Measurements from ENCODE around the gene C17orf107.
A peak's percentile ranks its signal among the peaks of the same experiment; 100 is the strongest.
"Not testable (repeated sequence)": the region's sequence is repeated elsewhere in the genome, so short reads cannot be mapped to it uniquely, and the experiment has no call there.

The C17orf107 gene

GRCh38 chr17:4921320-4921719, 22.0 kb downstream of the C17orf107 start:
- Histone ChIP-seq H3K27me3 (ENCODE audit: insufficient read depth, poor library complexity, severe bottlenecking) (no peaks in the 10 kb centered on the region), H3K4me3 (replicated peaks; ENCODE audit: insufficient read depth, low read length) (no peak overlapping the region), H3K27ac (replicated peaks) (no peak overlapping the region)
- no peak for TF ChIP-seq REST (IDR thresholded peaks at IDR 0.05; ENCODE audit: insufficient replicate concordance, low read depth)
- no peak for TF ChIP-seq POLR2AphosphoS5 (IDR thresholded peaks at IDR 0.05; ENCODE audit: low read depth)
- no peak for TF ChIP-seq GABPA (IDR thresholded peaks at IDR 0.05; ENCODE audit: low read depth)
- TF ChIP-seq SPI1 (IDR thresholded peaks at IDR 0.05; ENCODE audit: borderline replicate concordance, low read depth) = no peak
- DNase-seq (ENCODE audit: low read depth in 1 of 2, low spot score in 1 of 2) = no peak

DNA sequence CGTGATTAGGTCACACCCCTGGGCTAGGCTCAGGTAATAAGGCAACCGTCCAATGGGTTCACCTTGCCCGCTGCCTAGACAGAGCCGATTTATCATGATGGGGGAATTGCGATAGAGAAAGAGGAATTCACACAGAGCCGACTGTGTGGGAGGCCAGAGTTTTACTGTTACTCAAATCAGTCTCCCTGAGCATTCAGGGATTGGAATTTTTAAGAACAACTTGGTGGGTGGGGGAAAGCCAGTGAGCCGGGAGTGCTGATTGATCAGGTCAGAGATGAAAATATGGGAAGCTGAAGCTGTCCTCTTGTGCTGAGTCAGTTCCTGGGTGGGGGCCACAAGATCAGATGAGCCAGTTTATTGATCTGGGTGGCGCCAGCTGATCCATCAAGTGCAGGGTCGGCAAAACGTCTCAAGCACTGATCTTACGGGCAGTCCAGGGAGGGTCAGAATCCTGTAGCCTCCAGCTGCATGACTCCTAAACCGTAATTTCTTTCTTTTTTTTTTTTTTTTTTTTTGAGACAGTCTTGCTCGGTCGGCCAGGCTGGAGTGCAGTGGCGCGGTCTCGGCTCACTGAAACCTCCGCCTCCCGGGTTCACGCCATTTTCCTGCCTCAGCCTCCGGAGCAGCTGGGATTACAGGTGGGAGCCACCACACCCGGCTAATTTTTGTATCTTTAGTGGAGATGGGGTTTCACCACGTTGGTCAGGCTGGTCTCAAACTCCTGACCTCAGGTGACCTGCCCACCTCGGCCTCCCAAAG, 27.4 kb downstream of the C17orf107 start:
- not testable (repeated sequence) for H3K27me3 ChIP-seq (ENCODE audit: insufficient read depth, poor library complexity, severe bottlenecking); H3K4me3 ChIP-seq (replicated peaks; ENCODE audit: insufficient read depth, low read length); H3K27ac ChIP-seq (replicated peaks); DNase-seq (ENCODE audit: low read depth in 1 of 2, low spot score in 1 of 2)

DNA sequence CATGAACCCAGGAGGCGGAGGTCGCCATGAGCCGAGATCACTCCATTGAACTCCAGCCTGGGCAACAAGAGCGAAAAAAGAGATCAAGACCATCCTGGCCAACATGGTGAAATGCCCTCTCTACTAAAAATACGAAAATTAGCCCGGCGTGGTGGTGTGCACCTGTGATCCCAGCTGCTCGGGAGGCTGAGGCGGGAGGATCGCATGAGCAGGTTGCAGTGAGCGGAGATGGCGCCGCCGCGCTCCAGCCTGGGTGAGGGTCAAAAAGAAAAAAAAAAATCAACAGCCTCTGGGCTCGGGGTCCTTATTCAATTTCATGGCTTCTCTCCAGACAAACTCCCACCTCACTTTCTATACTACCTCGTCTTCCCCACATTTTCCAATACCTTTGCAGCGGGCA, 29.5 kb downstream of the C17orf107 start:
- TF ChIP-seq, protein P1, sequence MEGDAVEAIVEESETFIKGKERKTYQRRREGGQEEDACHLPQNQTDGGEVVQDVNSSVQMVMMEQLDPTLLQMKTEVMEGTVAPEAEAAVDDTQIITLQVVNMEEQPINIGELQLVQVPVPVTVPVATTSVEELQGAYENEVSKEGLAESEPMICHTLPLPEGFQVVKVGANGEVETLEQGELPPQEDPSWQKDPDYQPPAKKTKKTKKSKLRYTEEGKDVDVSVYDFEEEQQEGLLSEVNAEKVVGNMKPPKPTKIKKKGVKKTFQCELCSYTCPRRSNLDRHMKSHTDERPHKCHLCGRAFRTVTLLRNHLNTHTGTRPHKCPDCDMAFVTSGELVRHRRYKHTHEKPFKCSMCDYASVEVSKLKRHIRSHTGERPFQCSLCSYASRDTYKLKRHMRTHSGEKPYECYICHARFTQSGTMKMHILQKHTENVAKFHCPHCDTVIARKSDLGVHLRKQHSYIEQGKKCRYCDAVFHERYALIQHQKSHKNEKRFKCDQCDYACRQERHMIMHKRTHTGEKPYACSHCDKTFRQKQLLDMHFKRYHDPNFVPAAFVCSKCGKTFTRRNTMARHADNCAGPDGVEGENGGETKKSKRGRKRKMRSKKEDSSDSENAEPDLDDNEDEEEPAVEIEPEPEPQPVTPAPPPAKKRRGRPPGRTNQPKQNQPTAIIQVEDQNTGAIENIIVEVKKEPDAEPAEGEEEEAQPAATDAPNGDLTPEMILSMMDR (IDR thresholded peaks at IDR 0.05; ENCODE audit: insufficient read depth, low read length) = no peak
- TF ChIP-seq GABPA (IDR thresholded peaks at IDR 0.05; ENCODE audit: low read depth) (no peak), SPI1 (IDR thresholded peaks at IDR 0.05; ENCODE audit: borderline replicate concordance, low read depth) (no peak), POLR2AphosphoS5 (IDR thresholded peaks at IDR 0.05; ENCODE audit: low read depth) (no peak), REST (IDR thresholded peaks at IDR 0.05; ENCODE audit: insufficient replicate concordance, low read depth) (no peak)
- Histone ChIP-seq H3K4me3 (replicated peaks; ENCODE audit: insufficient read depth, low read length) (no peak overlapping the region), H3K27ac (replicated peaks) (no peak overlapping the region), H3K27me3 (ENCODE audit: insufficient read depth, poor library complexity, severe bottlenecking) (no peaks in the 10 kb centered on the region)
- no peak for DNase-seq (ENCODE audit: low read depth in 1 of 2, low spot score in 1 of 2)

DNA sequence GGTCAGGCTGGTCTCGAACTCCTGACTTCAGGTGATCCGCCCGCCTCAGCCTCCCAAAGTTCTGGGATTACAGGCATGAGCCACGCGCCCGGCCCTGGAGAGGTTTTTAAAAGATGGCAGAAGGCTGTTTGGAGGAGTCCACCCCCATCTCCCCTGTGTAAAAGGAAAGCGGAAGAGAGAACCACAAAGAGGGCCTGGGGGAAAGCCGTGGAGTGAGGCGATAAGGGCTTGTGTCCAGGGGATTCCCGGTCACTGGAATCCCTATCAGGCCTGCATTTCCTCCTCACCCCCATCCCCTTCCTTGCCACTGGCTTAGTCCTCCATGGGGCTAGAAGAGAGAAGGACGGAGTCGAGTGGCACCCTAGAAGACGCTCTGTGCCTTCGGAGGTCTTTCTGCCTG, 32.6 kb downstream of the C17orf107 start, which contains the start of gene GP1BA:
GP1BA (plus strand) TSS at position 315 of the 400 bp plus-strand sequence. CDS start 328 bp downstream, outside the sequence.
- no peaks in the 10 kb centered on the region for H3K27me3 ChIP-seq (ENCODE audit: insufficient read depth, poor library complexity, severe bottlenecking)
- TF ChIP-seq POLR2AphosphoS5 (IDR thresholded peaks at IDR 0.05; ENCODE audit: low read depth) = no peak
- 0 out of 2 replicates have a peak, but pooled peaks have one; percentile 13 for TF ChIP-seq SPI1 (IDR thresholded peaks at IDR 0.05; ENCODE audit: borderline replicate concordance, low read depth)
- no peak within 1 kb of the TSS for H3K27ac ChIP-seq (replicated peaks)
- DNase-seq (ENCODE audit: low read depth in 1 of 2, low spot score in 1 of 2) = no peak
- no peak within 1 kb of the TSS for H3K4me3 ChIP-seq (replicated peaks; ENCODE audit: insufficient read depth, low read length)

DNA sequence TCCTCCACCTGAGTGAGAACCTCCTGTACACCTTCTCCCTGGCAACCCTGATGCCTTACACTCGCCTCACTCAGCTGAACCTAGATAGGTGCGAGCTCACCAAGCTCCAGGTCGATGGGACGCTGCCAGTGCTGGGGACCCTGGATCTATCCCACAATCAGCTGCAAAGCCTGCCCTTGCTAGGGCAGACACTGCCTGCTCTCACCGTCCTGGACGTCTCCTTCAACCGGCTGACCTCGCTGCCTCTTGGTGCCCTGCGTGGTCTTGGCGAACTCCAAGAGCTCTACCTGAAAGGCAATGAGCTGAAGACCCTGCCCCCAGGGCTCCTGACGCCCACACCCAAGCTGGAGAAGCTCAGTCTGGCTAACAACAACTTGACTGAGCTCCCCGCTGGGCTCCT, 33.4 kb downstream of the C17orf107 start:
- TF ChIP-seq REST (IDR thresholded peaks at IDR 0.05; ENCODE audit: insufficient replicate concordance, low read depth) (no peak), SPI1 (IDR thresholded peaks at IDR 0.05; ENCODE audit: borderline replicate concordance, low read depth) (no peak), POLR2AphosphoS5 (IDR thresholded peaks at IDR 0.05; ENCODE audit: low read depth) (no peak), GABPA (IDR thresholded peaks at IDR 0.05; ENCODE audit: low read depth) (no peak)
- TF ChIP-seq, protein P1 (IDR thresholded peaks at IDR 0.05; ENCODE audit: insufficient read depth, low read length) = no peak
- Histone ChIP-seq H3K4me3 (replicated peaks; ENCODE audit: insufficient read depth, low read length) (no peak overlapping the region), H3K27ac (replicated peaks) (no peak overlapping the region), H3K27me3 (ENCODE audit: insufficient read depth, poor library complexity, severe bottlenecking) (no peaks in the 10 kb centered on the region)
- no peak for DNase-seq (ENCODE audit: low read depth in 1 of 2, low spot score in 1 of 2)

Measured in HL-60 (cell line).